Esophagus squamous epithelium (tissue), 4 donors: Measurements from ENCODE around the gene TMEM255B.

ENCODE experiments used
- CTCF ChIP-seq, 6 experiments: fragments of 450-650 bp in 4 of 6; fragments of 200-600 bp in 2 of 6; sonication (generic) in 2 of 6; IDR thresholded peaks; one replicate each; pipeline ENCODE4 v1.5.1; 2016 to 2019; ENCODE audit warnings: antibody characterized with exemption in 6 of 6, mild to moderate bottlenecking in 4 of 6, moderate library complexity in 4 of 6
- POLR2A ChIP-seq, 4 donors: fragments of 450-650 bp; IDR thresholded peaks; one replicate each; pipeline ENCODE4 v1.6.1; 2017; ENCODE audit warnings: antibody characterized with exemption in 4 of 4, mild to moderate bottlenecking in 4 of 4, moderate library complexity in 3 of 4

- TF ChIP-seq POLR2A (IDR thresholded peaks at IDR 0.05) (no peak), CTCF (IDR thresholded peaks at IDR 0.05) (no peak)
These were observed 7.5 kb upstream of the TMEM255B start for GRCh38 chr13:113751491-113751890.
